K562 (cell line): Measurements from ENCODE around the gene RABGAP1.

Source experiments
- CTCF ChIP-seq, 3 experiments: IDR thresholded peaks in 2 of 3; conservative IDR thresholded peaks in 1 of 3; 2 replicates each; pipeline ENCODE4 v1.5.1; 2011 to 2012; ENCODE audit warnings: low read length in 3 of 3, mild to moderate bottlenecking in 3 of 3, control low read depth in 2 of 3, improper control_type of control experiment in 1 of 3, inconsistent platforms in 1 of 3, low read depth in 1 of 3, mixed read lengths in 1 of 3, moderate library complexity in 1 of 3; ENCODE audit not compliant: insufficient read depth in 2 of 3
- EZH2 ChIP-seq: IDR thresholded peaks from 2 replicates; pipeline ENCODE4 v1.6.1; 2012; ENCODE audit warnings: low read depth, mild to moderate bottlenecking, inconsistent platforms, low read length, borderline replicate concordance
- JUN ChIP-seq, 2 experiments: sonication (generic) in 1 of 2; formaldehyde crosslinking in 1 of 2; IDR thresholded peaks; 2 replicates each; pipeline versions ENCODE4 v1.6.1 to v1.8.0; 2012 to 2022; ENCODE audit warnings: borderline replicate concordance in 2 of 2, mild to moderate bottlenecking in 2 of 2, improper control_type of control experiment in 1 of 2, low read depth in 1 of 2, low read length in 1 of 2, missing genetic modification reagents in 1 of 2
- LCOR ChIP-seq: sonication (generic); formaldehyde crosslinking; IDR thresholded peaks from 2 replicates; pipeline ENCODE4 v1.8.0; 2022; ENCODE audit warnings: mild to moderate bottlenecking, missing genetic modification reagents
- POLR2AphosphoS5 ChIP-seq: IDR thresholded peaks from 2 replicates; pipeline ENCODE4 v1.6.1; 2011; ENCODE audit warnings: mild to moderate bottlenecking, low read depth, low read length, moderate library complexity; ENCODE audit not compliant: control insufficient read depth, insufficient read depth
- RAD21 ChIP-seq, 2 experiments: fragments of 250-450 bp in 1 of 2; fragments of 450-650 bp in 1 of 2; sonication (Bioruptor Pico) in 1 of 2; formaldehyde crosslinking in 1 of 2; IDR thresholded peaks in 1 of 2; conservative IDR thresholded peaks in 1 of 2; 2 replicates each; pipeline versions ENCODE4 v1.4.0 to v1.8.0; 2020 to 2022; ENCODE audit warnings: mild to moderate bottlenecking in 2 of 2, moderate library complexity in 1 of 2
- SIX5 ChIP-seq, 2 experiments: IDR thresholded peaks; 2 replicates each; pipeline ENCODE4 v1.6.1; 2011; ENCODE audit warnings: low read length in 2 of 2, borderline replicate concordance in 1 of 2, low read depth in 1 of 2, mild to moderate bottlenecking in 1 of 2, moderate library complexity in 1 of 2; ENCODE audit not compliant: insufficient read depth in 1 of 2
- SNAPC5 ChIP-seq: fragments of 250-450 bp; sonication (Bioruptor Pico); IDR thresholded peaks from 2 replicates; pipeline ENCODE4 v1.8.0; 2021; ENCODE audit warnings: moderate library complexity, mild to moderate bottlenecking, inconsistent platforms
- ZNF431 ChIP-seq: sonication (generic); formaldehyde crosslinking; IDR thresholded peaks from 2 replicates; pipeline ENCODE4 v1.8.0; 2022; ENCODE audit warnings: mild to moderate bottlenecking, missing genetic modification reagents

GRCh38 chr9:123031963-123032362 lies 91.1 kb downstream of the RABGAP1 start:
- TF ChIP-seq RAD21 (CRISPR knock-in tag; conservative IDR thresholded peaks at IDR 0.05 in 1 of 2, IDR thresholded peaks at IDR 0.05 in 1 of 2) = no peak
- TF ChIP-seq JUN (IDR thresholded peaks at IDR 0.05; ENCODE audit: borderline replicate concordance, low read depth, low read length) = no peak
- no peak for TF ChIP-seq JUN (CRISPR knock-in tag; IDR thresholded peaks at IDR 0.05; ENCODE audit: borderline replicate concordance)
- no peak for TF ChIP-seq EZH2
- TF ChIP-seq CTCF (IDR thresholded peaks at IDR 0.05 in 2 of 3, conservative IDR thresholded peaks at IDR 0.05 in 1 of 3; ENCODE audit: insufficient read depth in 2 of 3, low read depth in 1 of 3, low read length in 3 of 3) = no peak
- no peak for TF ChIP-seq POLR2AphosphoS5
- no peak for TF ChIP-seq ZNF431 (CRISPR knock-in tag)
- TF ChIP-seq SIX5 (IDR thresholded peaks at IDR 0.05; ENCODE audit: borderline replicate concordance in 1 of 2, insufficient read depth in 1 of 2, low read depth in 1 of 2, low read length in 2 of 2) = no peak
- TF ChIP-seq LCOR (CRISPR knock-in tag) = no peak
- TF ChIP-seq SNAPC5 (CRISPR knock-in tag) = no peak
